CD4-positive, alpha-beta T cell (primary cell): Measurements from ENCODE around the gene CERKL. TPM values are rescaled to one million over a fixed set of nuclear protein-coding genes. Genes with fewer than 3 reads are reported as not detected.

Experiments used
- ATAC-seq: fragments of 200-7000 bp; cut with Tn5 transposase; one replicate; pipeline ENCODE4 v1.10.0; 2022; ENCODE audit warnings: mild to moderate bottlenecking; ENCODE audit not compliant: poor library complexity
- CTCF ChIA-PET: fragments of 350-600 bp; sonication (Branson Sonifier 250); formaldehyde crosslinking; loops from one replicate; lab custom pipeline; 2021; ENCODE audit warnings: antibody characterized with exemption, inconsistent platforms; lab: Charles Lee
- POLR2A ChIA-PET: fragments of 350-600 bp; sonication (Branson Sonifier 250); formaldehyde crosslinking; loops from one replicate; lab custom pipeline; 2021; ENCODE audit warnings: antibody characterized with exemption, inconsistent platforms; lab: Charles Lee
- DNase-seq, 14 experiments: peaks; one replicate each; pipeline ENCODE4 v3.0.0-alpha.2; 2013 to 2020; ENCODE audit warnings: mixed read lengths in 2 of 14
- H3K27ac ChIP-seq, 2 donors: one replicate each; pipeline versions ENCODE4 v1.5.1 to v1.7.0; 2013; ENCODE audit warnings: low read length in 2 of 2, low read depth in 1 of 2, mild to moderate bottlenecking in 1 of 2
- H3K27me3 ChIP-seq, 2 experiments: 1 replicate in 1 of 2; 2 replicates in 1 of 2; pipeline versions ENCODE4 v1.6.1 to v1.7.0; 2013; ENCODE audit warnings: low read length in 2 of 2, control low read depth in 1 of 2, mild to moderate bottlenecking in 1 of 2, moderate library complexity in 1 of 2; ENCODE audit not compliant: insufficient read depth in 2 of 2, control insufficient read depth in 1 of 2
- H3K36me3 ChIP-seq: one replicate; pipeline ENCODE4 v1.6.1; 2013; ENCODE audit warnings: low read length, control low read depth; ENCODE audit not compliant: insufficient read depth
- H3K4me1 ChIP-seq: one replicate; pipeline ENCODE4 v1.6.1; 2013; ENCODE audit warnings: low read length, control low read depth; ENCODE audit not compliant: insufficient read depth
- H3K4me3 ChIP-seq: one replicate; pipeline ENCODE4 v1.5.1; 2013; ENCODE audit warnings: mild to moderate bottlenecking, low read length, moderate library complexity
- H3K9me3 ChIP-seq, 2 experiments: 1 replicate in 1 of 2; 2 replicates in 1 of 2; pipeline versions ENCODE4 v1.6.1 to v1.7.0; 2013; ENCODE audit warnings: low read length in 2 of 2, mild to moderate bottlenecking in 2 of 2, control low read depth in 1 of 2, moderate library complexity in 1 of 2; ENCODE audit not compliant: control insufficient read depth in 1 of 2, insufficient read depth in 1 of 2
- H3K27ac Mint-ChIP-seq: one replicate; pipeline ENCODE4 v1.8.0; 2020; ENCODE audit warnings: mixed read lengths
- H3K27me3 Mint-ChIP-seq: one replicate; pipeline ENCODE4 v1.8.0; 2021; ENCODE audit warnings: mixed read lengths
- H3K36me3 Mint-ChIP-seq: one replicate; pipeline ENCODE4 v1.8.0; 2021; ENCODE audit warnings: low read depth, mixed read lengths
- H3K4me1 Mint-ChIP-seq: one replicate; pipeline ENCODE4 v1.8.0; 2021; ENCODE audit warnings: low read depth, mixed read lengths
- H3K4me3 Mint-ChIP-seq: one replicate; pipeline ENCODE4 v1.8.0; 2020; ENCODE audit warnings: mild to moderate bottlenecking, mixed read lengths
- H3K9me3 Mint-ChIP-seq: one replicate; pipeline ENCODE4 v1.8.0; 2020; ENCODE audit warnings: mixed read lengths
- intact Hi-C, 2 experiments: fragments of 100-400 bp; cut with DNase I in 1 of 2; cut with micrococcal nuclease in 1 of 2; formaldehyde crosslinking; loops; one replicate each; pipeline versions ENCODE4 v1.15.1 to v1.9.0; 2023 to 2025; cut with DNase I, micrococcal nuclease
- total RNA-seq, 174 experiments: library from RNA in 2 of 174; stranded (reverse) in 2 of 174; gene quantifications; one replicate each; pipeline ENCODE4 v1.2.3 and lab custom pipeline; 2021 to 2026
- TF ChIP-seq, protein P1 (sequence below): fragments of 200-600 bp; IDR thresholded peaks from one replicate; pipeline ENCODE4 v1.8.0; 2022; ENCODE audit warnings: antibody characterized with exemption, mild to moderate bottlenecking

Gene CERKL
- total RNA-seq, 2 experiments from 2014 or later: not detected

DNA sequence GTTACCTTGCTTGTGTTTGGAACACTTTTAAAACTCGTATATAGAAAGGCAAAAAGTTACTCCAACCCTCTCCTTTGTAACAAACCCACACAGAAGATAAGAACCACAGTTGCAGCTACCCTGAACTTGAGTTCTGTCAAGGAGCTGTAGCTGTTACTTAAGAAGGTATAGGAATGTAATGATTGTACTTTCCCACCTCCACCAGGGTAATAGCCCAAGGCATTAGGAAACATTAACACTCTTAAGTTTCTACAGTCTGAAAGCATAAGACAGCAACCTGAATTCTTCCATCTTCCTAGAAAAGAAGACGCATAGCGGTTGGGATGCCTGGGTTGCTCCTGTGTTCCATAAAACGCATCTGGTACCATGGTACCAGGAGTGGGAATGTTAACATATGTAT is 156.7 kb downstream of the CERKL start:
- no peak for ATAC-seq
- Mint-ChIP-seq H3K9me3 (no peaks in the 10 kb centered on the region), H3K4me1 (no peaks in the 10 kb centered on the region), H3K27ac (no peak overlapping the region), H3K4me3 (no peak overlapping the region), H3K36me3 (peaks cover 40% of the 10 kb centered on the region), H3K27me3 (no peaks in the 10 kb centered on the region)
- intact Hi-C loops: no loop called here
- Histone ChIP-seq H3K27ac (no peak overlapping the region), H3K4me3 (no peak overlapping the region), H3K36me3 (peaks cover 95% of the 10 kb centered on the region), H3K9me3 (no peaks in the 10 kb centered on the region), H3K4me1 (no peaks in the 10 kb centered on the region), H3K27me3 (no peaks in the 10 kb centered on the region)
- POLR2A ChIA-PET: no interaction called here
- DNase-seq: no peak
- CTCF ChIA-PET: no interaction called here
- TF ChIP-seq, protein P1, sequence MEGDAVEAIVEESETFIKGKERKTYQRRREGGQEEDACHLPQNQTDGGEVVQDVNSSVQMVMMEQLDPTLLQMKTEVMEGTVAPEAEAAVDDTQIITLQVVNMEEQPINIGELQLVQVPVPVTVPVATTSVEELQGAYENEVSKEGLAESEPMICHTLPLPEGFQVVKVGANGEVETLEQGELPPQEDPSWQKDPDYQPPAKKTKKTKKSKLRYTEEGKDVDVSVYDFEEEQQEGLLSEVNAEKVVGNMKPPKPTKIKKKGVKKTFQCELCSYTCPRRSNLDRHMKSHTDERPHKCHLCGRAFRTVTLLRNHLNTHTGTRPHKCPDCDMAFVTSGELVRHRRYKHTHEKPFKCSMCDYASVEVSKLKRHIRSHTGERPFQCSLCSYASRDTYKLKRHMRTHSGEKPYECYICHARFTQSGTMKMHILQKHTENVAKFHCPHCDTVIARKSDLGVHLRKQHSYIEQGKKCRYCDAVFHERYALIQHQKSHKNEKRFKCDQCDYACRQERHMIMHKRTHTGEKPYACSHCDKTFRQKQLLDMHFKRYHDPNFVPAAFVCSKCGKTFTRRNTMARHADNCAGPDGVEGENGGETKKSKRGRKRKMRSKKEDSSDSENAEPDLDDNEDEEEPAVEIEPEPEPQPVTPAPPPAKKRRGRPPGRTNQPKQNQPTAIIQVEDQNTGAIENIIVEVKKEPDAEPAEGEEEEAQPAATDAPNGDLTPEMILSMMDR: no peak

DNA sequence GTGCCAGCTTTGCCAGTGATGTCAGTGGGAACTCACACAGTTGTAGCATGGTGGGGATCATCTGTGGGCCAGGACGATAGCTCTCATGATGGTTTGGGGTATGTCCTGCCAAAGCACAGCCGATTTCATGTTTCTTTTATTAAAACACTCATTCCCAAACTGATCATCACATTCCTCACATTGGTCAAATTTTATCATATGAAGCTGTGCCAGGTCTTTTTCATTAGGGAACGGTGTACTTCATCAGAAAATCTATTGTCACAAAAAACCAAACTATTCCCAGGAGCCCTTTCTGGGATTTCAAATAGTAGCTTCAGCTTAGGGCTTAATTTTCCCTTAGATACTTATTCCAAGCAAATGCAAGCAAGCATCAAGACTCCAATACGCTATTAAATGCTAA is 157.7 kb downstream of the CERKL start:
- POLR2A ChIA-PET: no interaction called here
- H3K27ac Mint-ChIP-seq: no peak overlapping the region
- H3K27ac ChIP-seq: no peak overlapping the region

More for the DNA sequence above, 157.7 kb downstream of the CERKL start:
- Histone ChIP-seq H3K36me3 (peaks cover 95% of the 10 kb centered on the region), H3K4me1 (no peaks in the 10 kb centered on the region), H3K9me3 (no peaks in the 10 kb centered on the region), H3K4me3 (no peak overlapping the region), H3K27me3 (no peaks in the 10 kb centered on the region)
- intact Hi-C loops: no loop called here
- CTCF ChIA-PET: no interaction called here
- Mint-ChIP-seq H3K36me3 (peaks cover 41% of the 10 kb centered on the region), H3K27me3 (no peaks in the 10 kb centered on the region), H3K9me3 (no peaks in the 10 kb centered on the region), H3K4me1 (no peaks in the 10 kb centered on the region), H3K4me3 (no peak overlapping the region)
- ATAC-seq: no peak
- DNase-seq: no peak
- TF ChIP-seq, protein P1: no peak

Other genes with a start within 250 kb of the CERKL start
- gene ITGA4, start 199.7 kb downstream of the CERKL start, total RNA-seq: 10 to 100 TPM; 79.4 to 79.5 TPM
- not detected for gene NEUROD1, start 23.4 kb upstream of the CERKL start, total RNA-seq
- 10 to 100 TPM; 75.8 to 79.7 TPM for gene ITPRID2, start 234.6 kb upstream of the CERKL start, total RNA-seq